Omental fat pad (tissue), 4 donors: ENCODE results near the gene MYOM3. TPM values are rescaled to one million over a fixed set of nuclear protein-coding genes. Genes with fewer than 3 reads are reported as not detected.
"Not testable (repeated sequence)": the region's sequence is repeated elsewhere in the genome, so short reads cannot be mapped to it uniquely, and the experiment has no call there.

ENCODE experiments used
- ATAC-seq: fragments of 150-250 bp; one replicate; pipeline ENCODE4 v1.9.1; 2016; ENCODE audit warnings: mild to moderate bottlenecking, moderate library complexity; ENCODE audit not compliant: low FRiP score
- DNase-seq: peaks from one replicate; pipeline ENCODE4 v3.0.0-alpha.2; 2019; ENCODE audit warnings: low spot score
- CTCF ChIP-seq, 3 donors: fragments of 450-650 bp; IDR thresholded peaks; one replicate each; pipeline ENCODE4 v1.5.1; 2016 to 2017; ENCODE audit warnings: antibody characterized with exemption in 3 of 3, mild to moderate bottlenecking in 3 of 3, moderate library complexity in 2 of 3
- total RNA-seq, 4 donors: library from RNA; depleted of rRNA; stranded (reverse); fragments of >200 nt; gene quantifications; one replicate each; pipeline ENCODE4 v1.1.0, GENCODE V29; 2016

MYOM3 gene
- total RNA-seq, 4 donors from 2014 or later, result 0.13 to 0.79 (median 0.32) TPM

- no peak for DNase-seq
- no peak for TF ChIP-seq CTCF (IDR thresholded peaks at IDR 0.05)
- no peak for ATAC-seq
Measured at GRCh38 chr1:24042315-24042714, 69.6 kb downstream of the MYOM3 start.

GRCh38 chr1:24036088-24036487 lies 75.8 kb downstream of the MYOM3 start:
- DNase-seq (no peak), ATAC-seq (no peak)
- TF ChIP-seq CTCF (IDR thresholded peaks at IDR 0.05), result no peak

- DNase-seq, result no peak
- no peak for TF ChIP-seq CTCF (IDR thresholded peaks at IDR 0.05)
- no peak for ATAC-seq
Measured at GRCh38 chr1:24032981-24033380, 79.0 kb downstream of the MYOM3 start.

GRCh38 chr1:24030976-24031516 lies 80.9 kb downstream of the MYOM3 start:
- ATAC-seq, DNase-seq: not testable (repeated sequence)

GRCh38 chr1:24027838-24028468 lies 84.0 kb downstream of the MYOM3 start:
- DNase-seq (no peak), ATAC-seq (peak; percentile 66)
- TF ChIP-seq CTCF (IDR thresholded peaks at IDR 0.05), result no peak

GRCh38 chr1:24022581-24023361 lies 89.2 kb downstream of the MYOM3 start:
- DNase-seq (no peak), ATAC-seq (peak; percentile 62)
- TF ChIP-seq CTCF (IDR thresholded peaks at IDR 0.05), result no peak

- ATAC-seq, result no peak
- no peak for DNase-seq
- no peak for TF ChIP-seq CTCF (IDR thresholded peaks at IDR 0.05)
Measured at GRCh38 chr1:24021403-24022266, 90.3 kb downstream of the MYOM3 start.
